Endothelial cell of umbilical vein (primary cell): ENCODE data around the gene FANCC. TPM values are rescaled to one million over a fixed set of nuclear protein-coding genes. Genes with fewer than 3 reads are reported as not detected.

Experiments
- BruUV-seq: library from RNA; stranded (reverse); fragments of 400-500 nt; replicated peaks from 2 replicates; lab custom pipeline; 2021; lab: Mats Ljungman, UMichigan
- CTCF ChIA-PET: fragments of 300-600, 350-600 bp; sonication (Branson Sonifier 250); formaldehyde crosslinking; loops from one replicate; lab custom pipeline; 2021; ENCODE audit warnings: antibody characterized with exemption, inconsistent platforms; lab: Charles Lee
- POLR2A ChIA-PET: fragments of 300-600, 350-600 bp; sonication (Branson Sonifier 250); formaldehyde crosslinking; loops from one replicate; lab custom pipeline; 2021; ENCODE audit warnings: antibody characterized with exemption, inconsistent platforms; lab: Charles Lee
- DNase-seq: peaks from one replicate; pipeline ENCODE4 v3.0.0-alpha.2; 2011; ENCODE audit warnings: low read depth, low spot score
- FAIRE-seq: peaks from 2 replicates; lab custom pipeline; 2011; peaks lifted over from hg19 to GRCh38; lab: Jason Lieb, UNC
- H2AFZ ChIP-seq: 2 replicates; pipeline ENCODE4 v1.6.0; 2012; ENCODE audit warnings: low read depth, low read length, control low read depth, inconsistent platforms
- H3K27ac ChIP-seq: 2 replicates; pipeline ENCODE4 v1.5.1; 2011; ENCODE audit warnings: low read depth, mild to moderate bottlenecking, control low read depth, low read length, moderate library complexity; ENCODE audit not compliant: insufficient read depth
- H3K27me3 ChIP-seq, 2 experiments: 2 replicates each; pipeline versions ENCODE4 v1.6.0 to v1.6.1; 2011; ENCODE audit warnings: low read length in 2 of 2, mixed read lengths in 1 of 2; ENCODE audit not compliant: control insufficient read depth in 2 of 2, insufficient read depth in 2 of 2
- H3K36me3 ChIP-seq, 2 experiments: 2 replicates in 1 of 2; 3 replicates in 1 of 2; pipeline ENCODE4 v1.5.1; 2011; ENCODE audit warnings: low read length in 2 of 2, mild to moderate bottlenecking in 1 of 2, moderate library complexity in 1 of 2; ENCODE audit not compliant: control insufficient read depth in 2 of 2, insufficient read depth in 2 of 2; ENCODE audit errors: extremely low read depth in 1 of 2
- H3K4me1 ChIP-seq: 3 replicates; pipeline ENCODE4 v1.5.1; 2011; ENCODE audit warnings: mild to moderate bottlenecking, low read length; ENCODE audit not compliant: control insufficient read depth, insufficient read depth; ENCODE audit errors: extremely low read depth
- H3K4me2 ChIP-seq: 2 replicates; pipeline ENCODE4 v1.6.1; 2011; ENCODE audit warnings: low read length, control low read depth, mixed read lengths; ENCODE audit not compliant: insufficient read depth
- H3K4me3 ChIP-seq, 3 experiments: fragments of 200-600 bp in 1 of 3; sonication (generic), shearing (Covaris generic) in 1 of 3; replicated peaks in 1 of 3; 2 replicates each; pipeline ENCODE4 v1.5.1; 2011 to 2016; ENCODE audit warnings: control low read depth in 3 of 3, low read length in 3 of 3, mild to moderate bottlenecking in 2 of 3, inconsistent platforms in 1 of 3, low read depth in 1 of 3, moderate library complexity in 1 of 3; ENCODE audit not compliant: insufficient read depth in 1 of 3
- H3K79me2 ChIP-seq: 2 replicates; pipeline ENCODE4 v1.6.0; 2012; ENCODE audit warnings: low read length, inconsistent platforms; ENCODE audit not compliant: control insufficient read depth, insufficient read depth
- H3K9ac ChIP-seq: replicated peaks from 2 replicates; pipeline ENCODE3; 2011; ENCODE audit warnings: low read length, control low read depth; ENCODE audit not compliant: insufficient read depth; ENCODE audit errors: extremely low read depth
- H3K9me1 ChIP-seq: replicated peaks from 3 replicates; pipeline ENCODE4 v1.6.0; 2011; ENCODE audit warnings: mild to moderate bottlenecking, low read length; ENCODE audit not compliant: control insufficient read depth, insufficient read depth; ENCODE audit errors: extremely low read depth
- H3K9me3 ChIP-seq: replicated peaks from 2 replicates; pipeline ENCODE4 v1.5.1; 2012; ENCODE audit warnings: low read length, inconsistent platforms; ENCODE audit not compliant: control insufficient read depth, insufficient read depth
- H4K20me1 ChIP-seq: replicated peaks from 2 replicates; pipeline ENCODE3; 2011; ENCODE audit warnings: mild to moderate bottlenecking, low read length; ENCODE audit not compliant: control insufficient read depth, insufficient read depth; ENCODE audit errors: extremely low read depth
- CTCF ChIP-seq, 2 donors: IDR thresholded peaks; 1 replicate in 1 of 2; 2 replicates in 1 of 2; pipeline ENCODE4 v1.5.1; 2011; ENCODE audit warnings: low read length in 2 of 2, mild to moderate bottlenecking in 2 of 2, moderate library complexity in 2 of 2, control low read depth in 1 of 2, inconsistent platforms in 1 of 2, low read depth in 1 of 2; ENCODE audit not compliant: insufficient read depth in 1 of 2; ENCODE audit errors: extremely low read depth in 1 of 2
- EZH2 ChIP-seq: IDR thresholded peaks from 2 replicates; pipeline ENCODE4 v1.6.1; 2012; ENCODE audit warnings: borderline replicate concordance, low read depth, mild to moderate bottlenecking, moderate library complexity, low read length, inconsistent platforms; ENCODE audit not compliant: severe bottlenecking
- FOS ChIP-seq: IDR thresholded peaks from 2 replicates; pipeline ENCODE4 v1.6.1; 2011; ENCODE audit warnings: mild to moderate bottlenecking, low read length, moderate library complexity, borderline replicate concordance; ENCODE audit not compliant: insufficient read depth
- GATA2 ChIP-seq: IDR thresholded peaks from 2 replicates; pipeline ENCODE4 v1.7.0; 2011; ENCODE audit warnings: low read depth, mild to moderate bottlenecking, moderate library complexity, mixed read lengths, low read length; ENCODE audit not compliant: insufficient read length, insufficient read depth
- JUN ChIP-seq: IDR thresholded peaks from 2 replicates; pipeline ENCODE4 v1.6.1; 2011; ENCODE audit warnings: borderline replicate concordance, low read depth; ENCODE audit not compliant: insufficient read length, insufficient read depth
- MAX ChIP-seq: IDR thresholded peaks from 2 replicates; pipeline ENCODE4 v1.6.1; 2011; ENCODE audit not compliant: insufficient read depth, insufficient read length
- MYC ChIP-seq: IDR thresholded peaks from one replicate; pipeline ENCODE4 v1.6.1; 2011; ENCODE audit warnings: mild to moderate bottlenecking, low read depth, low read length
- POLR2A ChIP-seq: IDR thresholded peaks from 2 replicates; pipeline ENCODE4 v1.6.1; 2012; ENCODE audit warnings: low read depth, mild to moderate bottlenecking, control low read depth, low read length
- POLR2AphosphoS5 ChIP-seq: IDR thresholded peaks from 2 replicates; pipeline ENCODE4 v1.6.1; 2012; ENCODE audit warnings: low read depth, mild to moderate bottlenecking, control low read depth, low read length, moderate library complexity; ENCODE audit not compliant: insufficient read depth
- dilution Hi-C: fragments of 300-500 bp; cut with MboI; formaldehyde crosslinking; loops from one replicate; pipeline ENCODE4 v1.15.0; 2019; ENCODE audit warnings: low sequenced_read_pairs; ENCODE audit not compliant: extremely low pct_ligation_motif_present
- intact Hi-C: fragments of 100-400 bp; cut with micrococcal nuclease; formaldehyde crosslinking; loops from one replicate; pipeline ENCODE4 v1.10.0; 2022
- polyA plus RNA-seq, 4 experiments: library from polyadenylated mRNA; depleted of rRNA in 3 of 4; stranded (reverse) in 3 of 4; unstranded in 1 of 4; fragments of >200 nt; gene quantifications; 2 replicates each; pipeline versions ENCODE4 v1.2.1 to v1.2.3, GENCODE V29; 2011 to 2012; ENCODE audit warnings: missing spikeins in 1 of 4
- total RNA-seq: library from RNA; stranded (reverse); gene quantifications from 2 replicates; pipeline ENCODE4 v1.2.3, GENCODE V29; 2021

The FANCC gene
- total and polyA plus RNA-seq, 2 donors (not counting 3 experiments of a cell fraction or from before 2014, with no cell fraction given), result 5.7 to 13.1 TPM

DNA sequence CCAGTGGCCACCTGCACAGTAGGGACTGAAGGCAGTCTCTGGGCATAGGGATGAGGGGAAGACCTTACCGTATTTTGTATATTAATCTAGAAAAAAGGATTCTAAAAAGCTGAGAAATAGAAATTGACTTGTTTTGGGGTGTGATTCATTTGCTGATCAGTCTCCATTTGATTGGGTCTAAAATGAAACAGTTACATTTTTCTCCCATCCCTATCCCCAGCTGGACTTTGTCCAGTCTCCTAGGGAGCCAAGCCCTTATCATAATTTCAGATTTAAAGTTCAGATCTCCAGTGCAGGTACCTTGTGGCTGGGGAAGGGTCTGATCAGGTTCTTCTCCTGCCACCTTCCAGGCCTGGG, 240.8 kb downstream of the FANCC start:
- FAIRE-seq (no peak), DNase-seq (no peak)
- Histone ChIP-seq H3K4me1 (no peaks in the 10 kb centered on the region), H3K4me3 (no peak overlapping the region), H3K9ac (no peak overlapping the region), H3K4me2 (no peak overlapping the region), H3K9me1 (no peaks in the 10 kb centered on the region), H4K20me1 (no peaks in the 10 kb centered on the region), H3K79me2 (peaks cover 6% of the 10 kb centered on the region), H3K27ac (no peak overlapping the region), H2AFZ (no peak overlapping the region), H3K27me3 (no peaks in the 10 kb centered on the region), H3K9me3 (no peaks in the 10 kb centered on the region), H3K36me3 (peaks cover 0 to 18% of the 10 kb centered on the region in 2 experiments)
- TF ChIP-seq CTCF (IDR thresholded peaks at IDR 0.05; ENCODE audit: extremely low read depth in 1 of 2, insufficient read depth in 1 of 2, low read depth in 1 of 2, low read length in 2 of 2) (no peak), POLR2AphosphoS5 (no peak), MAX (no peak), JUN (no peak), POLR2A (no peak), EZH2 (no peak), MYC (no peak), FOS (no peak), GATA2 (no peak)
- ChIA-PET POLR2A (no interaction called here), CTCF (no interaction called here)
- no TSS peak for BruUV-seq
- dilution Hi-C loops, result no loop called here
- intact Hi-C loops, result no loop called here
